ENCODE results near the gene IQGAP1. TPM values are rescaled to one million over a fixed set of nuclear protein-coding genes. Genes with fewer than 3 reads are reported as not detected.
"Not testable (repeated sequence)": the region's sequence is repeated elsewhere in the genome, so short reads cannot be mapped to it uniquely, and the experiment has no call there.

IQGAP1 gene
- total RNA-seq, 1 experiment from 2014 or later, result 65.2 TPM

- in situ Hi-C loops (cut with HindIII; ENCODE audit: low pct_unique_long_range_greater_than_20kb, low sequenced_read_pairs), result no loop called here
- no peak for DNase-seq (ENCODE audit: low read depth)
Measured at GRCh38 chr15:90402767-90403166, 14.7 kb downstream of the IQGAP1 start.

DNA sequence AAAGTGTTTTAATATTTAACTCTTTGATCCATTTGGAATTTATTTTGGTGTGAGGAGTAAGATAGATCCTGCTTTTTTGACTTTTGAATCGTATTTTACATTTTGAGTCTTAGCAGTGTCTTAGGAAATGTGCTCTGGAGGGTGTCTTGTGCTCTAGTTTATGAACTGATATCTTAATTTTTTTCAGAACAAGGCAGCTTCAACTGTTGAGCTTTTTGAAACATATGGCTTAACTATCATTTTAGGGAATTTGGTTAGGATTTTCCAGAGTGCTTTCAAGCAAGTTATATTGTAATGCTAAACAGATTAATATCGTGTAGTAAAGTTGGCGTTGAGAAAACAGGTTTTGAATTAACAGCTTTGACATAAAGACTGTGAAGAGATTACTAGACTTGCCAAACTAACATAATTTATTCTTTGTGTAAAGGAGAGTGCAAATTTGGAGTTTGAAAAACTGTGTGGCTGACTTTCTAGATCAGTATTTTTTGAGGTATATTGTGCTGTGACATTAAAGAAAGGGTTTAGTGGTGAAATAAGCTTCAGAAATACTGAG is 17.1 kb downstream of the IQGAP1 start:
- in situ Hi-C loops (cut with HindIII; ENCODE audit: low pct_unique_long_range_greater_than_20kb, low sequenced_read_pairs), result no loop called here
- DNase-seq (ENCODE audit: low read depth), result no peak

- in situ Hi-C loops (cut with HindIII; ENCODE audit: low pct_unique_long_range_greater_than_20kb, low sequenced_read_pairs), result no loop called here
- DNase-seq (ENCODE audit: low read depth), result no peak
Measured at GRCh38 chr15:90407336-90407735, 19.3 kb downstream of the IQGAP1 start.

DNA sequence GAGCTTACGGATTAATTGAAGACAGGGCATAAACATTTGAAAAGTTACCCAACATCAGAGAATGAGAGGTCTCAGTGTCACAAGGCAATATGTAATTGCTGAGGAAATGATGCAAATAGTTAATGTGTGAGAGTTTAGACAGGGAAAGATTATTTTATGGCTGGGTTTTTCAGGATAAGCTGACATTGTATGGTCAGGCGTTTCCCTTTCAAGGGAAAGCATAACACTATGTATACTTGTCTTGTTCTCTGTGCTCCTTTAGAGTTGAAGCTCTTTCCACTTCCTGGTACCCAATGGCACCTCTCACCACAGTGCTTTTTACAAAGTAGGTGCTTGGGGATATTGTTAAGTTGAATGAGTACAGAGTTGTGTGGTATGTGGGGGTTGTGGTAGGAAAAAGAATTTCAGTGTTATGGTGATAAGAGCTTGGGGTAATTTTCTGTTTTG is 19.9 kb downstream of the IQGAP1 start:
- peak; percentile 15 for DNase-seq (ENCODE audit: low read depth)
- in situ Hi-C loops (cut with HindIII; ENCODE audit: low pct_unique_long_range_greater_than_20kb, low sequenced_read_pairs), result no loop called here

DNA sequence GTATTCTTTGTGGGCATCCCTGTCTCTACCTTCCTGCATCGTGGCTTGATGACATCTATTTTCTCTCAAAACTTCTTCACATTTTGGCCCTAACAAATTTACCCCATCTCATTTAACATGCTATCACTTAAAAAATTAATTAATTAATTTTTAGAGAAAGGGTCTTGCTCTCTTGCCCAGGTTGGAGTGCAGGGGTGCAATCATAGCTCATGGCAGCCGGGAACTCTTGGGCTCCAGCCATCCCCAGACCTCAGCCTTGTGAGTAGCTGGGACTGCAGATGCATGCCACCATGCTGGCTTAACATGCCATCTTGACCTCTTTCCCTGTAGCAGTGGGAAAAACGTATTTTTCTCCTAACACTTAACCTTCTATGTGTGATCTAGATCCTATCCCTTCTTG is 20.6 kb downstream of the IQGAP1 start:
- in situ Hi-C loops (cut with HindIII; ENCODE audit: low pct_unique_long_range_greater_than_20kb, low sequenced_read_pairs), result no loop called here
- DNase-seq (ENCODE audit: low read depth), result no peak

DNA sequence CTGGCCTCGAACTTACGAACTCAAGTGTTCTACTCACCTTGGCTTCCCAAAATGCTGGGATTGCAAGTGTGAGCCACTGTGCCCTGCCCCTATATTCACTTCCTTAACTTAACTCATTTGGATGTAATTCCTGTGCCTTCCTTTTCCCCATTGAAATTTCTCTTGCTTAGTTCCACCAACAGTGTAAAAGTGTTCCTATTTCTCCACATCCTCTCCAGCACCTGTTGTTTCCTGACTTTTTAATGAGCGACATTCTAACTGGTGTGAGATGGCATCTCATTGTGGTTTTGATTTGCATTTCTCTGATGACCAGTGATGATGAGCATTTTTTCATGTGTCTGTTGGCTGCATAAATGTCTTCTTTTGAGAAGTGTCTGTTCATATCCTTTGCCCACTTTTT is 21.5 kb downstream of the IQGAP1 start:
- DNase-seq (ENCODE audit: low read depth); in situ Hi-C loops (cut with HindIII; ENCODE audit: low pct_unique_long_range_greater_than_20kb, low sequenced_read_pairs): not testable (repeated sequence)

DNA sequence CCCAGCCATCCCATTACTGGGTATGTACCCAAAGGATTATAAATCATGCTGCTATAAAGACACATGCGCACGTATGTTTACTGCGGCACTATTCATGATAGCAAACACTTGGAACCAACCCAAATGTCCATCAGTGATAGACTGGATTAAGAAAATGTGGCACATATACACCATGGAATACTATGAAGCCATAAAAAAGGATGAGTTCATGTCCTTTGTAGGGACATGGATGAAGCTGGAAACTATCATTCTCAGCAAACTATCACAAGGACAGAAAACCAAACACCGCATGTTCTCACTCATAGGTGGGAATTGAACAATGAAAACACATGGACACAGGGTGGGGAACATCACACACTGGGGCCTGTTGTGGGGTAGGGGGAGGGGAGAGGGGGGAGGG is 22.3 kb downstream of the IQGAP1 start:
- in situ Hi-C loops (cut with HindIII; ENCODE audit: low pct_unique_long_range_greater_than_20kb, low sequenced_read_pairs); DNase-seq (ENCODE audit: low read depth): not testable (repeated sequence)

DNA sequence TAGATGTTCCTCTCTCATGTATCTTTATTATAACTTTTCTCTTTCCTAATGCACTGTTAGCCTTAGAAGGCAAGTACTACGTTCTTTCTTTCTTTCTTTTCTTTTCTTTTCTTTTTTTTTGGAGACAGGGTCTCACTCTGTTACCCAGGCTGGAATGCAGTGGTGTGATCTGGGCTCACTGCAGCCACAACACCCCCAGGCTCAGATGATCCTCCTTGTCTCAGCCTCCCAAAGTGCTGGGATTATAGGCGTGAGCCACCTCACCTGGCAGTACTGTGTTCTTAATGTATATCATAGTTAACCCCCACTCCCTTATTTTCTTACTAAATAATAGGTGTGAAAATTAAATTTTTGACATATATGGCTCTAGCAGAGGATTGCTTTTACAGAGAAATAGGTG is 23.1 kb downstream of the IQGAP1 start:
- DNase-seq (ENCODE audit: low read depth), result no peak
- in situ Hi-C loops (cut with HindIII; ENCODE audit: low pct_unique_long_range_greater_than_20kb, low sequenced_read_pairs), result no loop called here

- no peak for DNase-seq (ENCODE audit: low read depth)
- in situ Hi-C loops (cut with HindIII; ENCODE audit: low pct_unique_long_range_greater_than_20kb, low sequenced_read_pairs), result no loop called here
Measured at GRCh38 chr15:90412356-90413194, 24.5 kb downstream of the IQGAP1 start.

DNA sequence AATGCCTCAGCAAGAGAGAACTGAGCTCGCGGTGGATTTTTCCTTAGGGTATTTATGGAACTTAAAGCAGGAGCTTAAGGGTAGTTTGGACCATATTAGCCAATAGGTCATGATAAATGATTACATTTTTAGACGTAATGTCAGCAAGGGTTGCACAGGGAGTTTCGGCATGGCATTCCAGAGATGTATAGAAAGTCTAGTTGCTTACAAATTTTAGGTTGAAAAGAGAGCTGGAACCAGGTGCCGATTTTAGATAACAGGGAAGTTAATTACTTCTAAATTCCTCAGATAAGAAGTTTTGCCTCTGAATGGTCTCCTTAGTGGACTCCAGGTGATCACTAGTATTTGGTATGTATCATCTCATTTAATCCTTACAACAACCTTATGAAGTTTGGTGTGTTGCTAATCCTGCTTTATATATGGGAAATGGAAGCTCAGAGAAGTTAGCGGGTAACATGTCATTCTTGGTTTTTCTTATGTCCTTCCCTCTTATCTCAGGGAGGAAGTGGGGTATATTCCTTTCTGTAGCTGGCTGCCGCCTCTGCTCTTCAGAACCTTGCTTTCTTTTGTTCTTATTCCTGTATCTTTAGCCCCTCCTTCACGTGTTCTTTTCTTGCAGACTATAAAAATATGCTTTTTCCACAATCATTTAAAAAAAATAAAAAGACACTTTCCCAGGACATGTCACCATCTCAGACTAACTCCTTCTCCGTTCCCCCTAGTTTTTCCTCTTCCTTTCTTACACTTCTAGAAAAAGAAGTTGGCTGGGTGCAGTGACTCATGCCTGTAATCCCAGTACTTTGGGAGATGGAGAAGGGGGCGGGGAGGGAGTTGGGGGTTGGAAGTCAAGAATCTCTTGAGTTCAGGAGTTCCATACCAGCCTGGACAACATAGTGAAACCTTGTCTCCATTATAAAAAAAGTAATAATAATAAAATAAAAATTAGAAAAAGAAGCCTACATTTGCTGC is 25.7 kb downstream of the IQGAP1 start:
- no peak for DNase-seq (ENCODE audit: low read depth)
- in situ Hi-C loops (cut with HindIII; ENCODE audit: low pct_unique_long_range_greater_than_20kb, low sequenced_read_pairs), result no loop called here

- in situ Hi-C loops (cut with HindIII; ENCODE audit: low pct_unique_long_range_greater_than_20kb, low sequenced_read_pairs), result no loop called here
- DNase-seq (ENCODE audit: low read depth), result peak; percentile 19
Measured at GRCh38 chr15:90414408-90415028, 26.5 kb downstream of the IQGAP1 start.

DNA sequence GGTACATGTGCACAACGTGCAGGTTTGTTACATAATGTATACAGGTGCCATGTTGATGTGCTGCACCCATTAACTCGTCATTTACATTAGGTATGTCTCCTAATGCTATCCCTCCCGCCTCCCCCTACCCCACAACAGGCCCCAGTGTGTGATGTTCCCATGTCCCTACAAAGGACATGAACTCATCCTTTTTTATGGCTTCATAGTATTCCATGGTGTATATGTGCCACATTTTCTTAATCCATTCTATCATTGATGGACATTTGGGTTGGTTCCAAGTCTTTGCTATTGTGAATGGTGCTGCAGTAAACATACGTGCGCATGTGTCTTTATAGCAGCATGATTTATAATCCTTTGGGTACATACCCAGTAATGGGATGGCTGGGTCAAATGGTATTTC is 28.0 kb downstream of the IQGAP1 start:
- in situ Hi-C loops (cut with HindIII; ENCODE audit: low pct_unique_long_range_greater_than_20kb, low sequenced_read_pairs); DNase-seq (ENCODE audit: low read depth): not testable (repeated sequence)

DNA sequence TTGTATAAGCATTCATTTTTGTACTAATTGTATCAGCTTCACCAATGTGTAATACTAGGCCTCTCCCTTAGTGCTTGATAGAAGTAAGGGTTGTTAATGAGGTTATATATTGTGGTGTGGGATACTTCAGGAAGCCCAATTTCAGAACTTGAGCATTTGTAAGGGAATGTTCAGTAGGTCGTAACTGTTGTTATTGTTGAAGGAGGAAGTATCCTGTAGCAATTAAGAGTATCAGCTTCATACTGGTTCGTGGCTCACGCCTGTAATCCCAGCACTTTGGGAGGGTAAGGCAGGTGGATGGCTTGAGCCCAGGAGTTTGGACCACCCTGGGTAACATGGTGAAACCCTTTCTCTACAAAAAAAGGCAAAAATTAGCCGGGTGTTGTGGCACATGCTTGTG is 30.6 kb downstream of the IQGAP1 start:
- in situ Hi-C loops (cut with HindIII; ENCODE audit: low pct_unique_long_range_greater_than_20kb, low sequenced_read_pairs), result no loop called here
- DNase-seq (ENCODE audit: low read depth), result no peak

DNA sequence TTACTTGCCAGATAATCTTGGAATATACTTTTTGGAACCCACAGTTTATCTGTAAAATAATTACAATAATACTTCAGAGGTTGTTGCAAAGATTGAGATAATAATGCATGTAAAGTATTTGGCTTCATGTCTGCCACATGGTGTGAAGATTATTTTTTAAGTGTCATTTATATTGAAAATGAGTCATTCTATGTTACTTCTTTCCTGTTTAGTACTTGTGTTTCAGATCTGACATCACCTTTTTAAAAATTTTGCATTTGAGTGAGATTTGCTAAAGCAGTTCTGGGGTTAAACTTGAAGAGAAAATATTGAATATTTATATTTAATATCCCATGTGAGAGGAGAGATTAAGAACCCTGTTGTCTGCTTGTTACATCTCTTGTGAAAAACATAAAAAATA is 31.2 kb downstream of the IQGAP1 start:
- no peak for DNase-seq (ENCODE audit: low read depth)
- in situ Hi-C loops (cut with HindIII; ENCODE audit: low pct_unique_long_range_greater_than_20kb, low sequenced_read_pairs), result no loop called here

- peak; percentile 62 for DNase-seq (ENCODE audit: low read depth)
- in situ Hi-C loops (cut with HindIII; ENCODE audit: low pct_unique_long_range_greater_than_20kb, low sequenced_read_pairs), result no loop called here
Measured at GRCh38 chr15:90419738-90420406, 31.8 kb downstream of the IQGAP1 start.

DNA sequence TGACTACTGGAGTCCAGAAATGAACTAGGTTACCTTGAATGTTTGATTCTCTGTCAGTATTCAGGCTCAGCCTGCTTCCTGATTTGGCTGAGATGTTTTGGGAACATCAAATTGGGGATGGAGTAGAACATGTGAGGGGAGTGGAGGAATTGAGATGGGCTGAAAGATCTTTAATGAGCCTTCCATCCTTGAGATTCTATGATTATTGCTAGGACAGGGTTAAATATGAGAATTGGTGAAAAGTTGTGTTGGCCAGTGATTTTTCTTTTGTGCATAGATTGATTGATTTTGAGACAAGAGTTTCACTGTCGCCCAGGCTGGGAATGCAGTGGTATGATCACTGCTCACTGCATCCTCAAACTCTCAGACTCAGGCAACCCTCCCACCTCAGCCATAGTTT is 32.4 kb downstream of the IQGAP1 start:
- no peak for DNase-seq (ENCODE audit: low read depth)
- in situ Hi-C loops (cut with HindIII; ENCODE audit: low pct_unique_long_range_greater_than_20kb, low sequenced_read_pairs), result no loop called here

DNA sequence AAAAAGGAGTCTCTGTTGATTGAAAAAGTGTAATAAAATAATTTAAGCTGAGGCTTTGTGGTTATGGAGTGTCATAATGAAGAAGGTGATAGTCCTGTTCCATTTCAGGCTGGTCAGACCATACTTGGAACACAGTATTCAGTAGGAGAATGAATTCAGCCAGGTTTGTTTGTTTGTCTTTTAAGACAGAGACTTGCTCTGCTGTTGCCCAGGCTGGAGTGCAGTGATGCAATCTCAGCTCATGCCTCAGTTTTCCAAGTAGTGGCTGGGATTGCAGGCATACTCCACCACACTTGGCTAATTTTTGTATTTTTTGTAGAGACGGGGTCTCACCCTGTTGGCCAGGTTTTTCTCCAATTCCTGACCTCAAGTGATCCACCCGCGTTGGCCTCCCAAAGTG is 33.5 kb downstream of the IQGAP1 start:
- DNase-seq (ENCODE audit: low read depth), result peak; percentile 54
- in situ Hi-C loops (cut with HindIII; ENCODE audit: low pct_unique_long_range_greater_than_20kb, low sequenced_read_pairs), result no loop called here

- DNase-seq (ENCODE audit: low read depth), result no peak
- in situ Hi-C loops (cut with HindIII; ENCODE audit: low pct_unique_long_range_greater_than_20kb, low sequenced_read_pairs), result no loop called here
Measured at GRCh38 chr15:90422043-90422442, 34.0 kb downstream of the IQGAP1 start.
